Stomach smooth muscle (tissue), 2 donors: ENCODE data around the gene DCUN1D3.

Experiments
- H3K27ac ChIP-seq: one replicate; pipeline ENCODE4 v1.7.0; 2013; ENCODE audit warnings: mild to moderate bottlenecking, low read length, inconsistent platforms
- H3K27me3 ChIP-seq, 2 donors: one replicate each; pipeline ENCODE4 v1.7.0; 2013; ENCODE audit warnings: low read length in 2 of 2; ENCODE audit not compliant: insufficient read depth in 2 of 2, control insufficient read depth in 1 of 2
- H3K36me3 ChIP-seq, 2 donors: one replicate each; pipeline ENCODE4 v1.7.0; 2013; ENCODE audit warnings: low read length in 2 of 2; ENCODE audit not compliant: control insufficient read depth in 2 of 2, insufficient read depth in 2 of 2
- H3K4me1 ChIP-seq: one replicate; pipeline ENCODE4 v1.7.0; 2013; ENCODE audit warnings: low read length; ENCODE audit not compliant: control insufficient read depth, insufficient read depth
- H3K4me3 ChIP-seq, 2 donors: one replicate each; pipeline ENCODE4 v1.7.0; 2013; ENCODE audit warnings: low read length in 2 of 2
- H3K9ac ChIP-seq, 2 donors: one replicate each; pipeline ENCODE4 v1.7.0; 2013; ENCODE audit warnings: low read length in 2 of 2, mild to moderate bottlenecking in 1 of 2
- H3K9me3 ChIP-seq, 2 donors: one replicate each; pipeline ENCODE4 v1.7.0; 2013; ENCODE audit warnings: low read length in 2 of 2; ENCODE audit not compliant: control insufficient read depth in 2 of 2
- donor health status: healthy.
- donor health status: Pancreatic carcinoma.

Gene DCUN1D3

DNA sequence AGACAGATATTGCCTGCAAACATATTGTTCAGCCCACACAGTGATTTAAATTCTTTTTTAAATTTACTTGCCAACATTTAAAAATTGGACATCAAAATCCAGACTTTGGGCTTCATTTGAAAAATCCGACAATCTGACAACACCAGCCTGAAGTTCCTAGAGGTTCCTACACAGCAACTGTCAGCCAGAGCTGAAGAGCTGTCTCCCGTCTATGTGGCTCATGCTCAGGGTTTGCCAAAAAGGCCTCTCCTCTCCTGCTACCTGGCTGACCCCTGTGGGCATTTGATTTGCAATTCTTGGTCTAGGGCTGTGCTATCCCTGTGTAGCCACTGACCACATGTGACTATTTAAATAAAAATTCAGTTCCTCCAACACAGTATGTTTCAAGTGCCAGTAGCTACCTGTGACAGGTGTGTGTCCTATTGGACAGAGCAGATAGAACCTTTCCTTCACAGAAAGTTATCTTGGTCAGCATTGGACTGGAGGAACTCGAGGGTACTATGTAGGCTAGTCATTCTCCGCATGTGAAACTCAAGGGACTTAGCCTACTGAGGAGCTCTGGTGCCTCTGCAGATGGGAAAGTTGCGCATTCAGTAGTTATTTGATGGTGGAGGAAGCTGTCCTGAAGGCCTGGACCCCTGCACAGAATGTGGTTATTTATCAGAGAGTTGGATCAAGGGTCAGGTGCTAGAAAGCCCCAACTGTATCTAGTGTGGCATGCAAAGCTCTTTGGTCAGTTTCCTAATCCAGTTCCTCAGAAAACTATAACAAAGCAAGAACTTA lies 3.1 kb upstream of the DCUN1D3 start:
- no peak overlapping the region for H3K4me3 ChIP-seq
- H3K9me3 ChIP-seq, result no peaks in the 10 kb centered on the region
- peak overlapping the region; percentile 24 for H3K27ac ChIP-seq
- H3K27me3 ChIP-seq, result no peaks in the 10 kb centered on the region
- peaks cover 0 to 4% of the 10 kb centered on the region in 2 donors for H3K36me3 ChIP-seq
- H3K9ac ChIP-seq, result no peak overlapping the region
- H3K4me1 ChIP-seq, result peaks cover 50% of the 10 kb centered on the region

DNA sequence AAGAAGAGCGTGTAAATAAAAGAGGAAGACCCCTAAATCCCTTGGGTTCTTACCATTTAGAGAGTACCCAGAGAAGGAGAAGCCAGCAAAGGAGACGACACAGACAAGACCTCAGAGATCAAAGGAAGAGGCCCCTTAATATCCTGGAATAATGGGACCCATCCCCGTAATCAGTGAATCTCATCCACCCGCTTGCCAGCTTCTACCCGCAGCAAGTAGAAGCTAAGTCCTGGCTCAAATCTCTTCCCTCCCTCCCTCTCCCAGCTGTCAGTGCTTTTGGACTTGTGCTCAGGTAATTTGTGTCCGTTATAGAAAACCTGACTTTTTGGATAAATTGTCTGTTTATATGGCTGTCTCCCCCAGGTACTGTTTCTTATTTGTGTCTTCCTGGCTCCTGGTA lies 2.3 kb upstream of the DCUN1D3 start:
- Histone ChIP-seq H3K4me3 (no peak overlapping the region), H3K36me3 (peaks cover 2 to 5% of the 10 kb centered on the region in 2 donors), H3K27me3 (no peaks in the 10 kb centered on the region), H3K9ac (no peak overlapping the region), H3K27ac (no peak overlapping the region), H3K9me3 (no peaks in the 10 kb centered on the region), H3K4me1 (peaks cover 48% of the 10 kb centered on the region)

DNA sequence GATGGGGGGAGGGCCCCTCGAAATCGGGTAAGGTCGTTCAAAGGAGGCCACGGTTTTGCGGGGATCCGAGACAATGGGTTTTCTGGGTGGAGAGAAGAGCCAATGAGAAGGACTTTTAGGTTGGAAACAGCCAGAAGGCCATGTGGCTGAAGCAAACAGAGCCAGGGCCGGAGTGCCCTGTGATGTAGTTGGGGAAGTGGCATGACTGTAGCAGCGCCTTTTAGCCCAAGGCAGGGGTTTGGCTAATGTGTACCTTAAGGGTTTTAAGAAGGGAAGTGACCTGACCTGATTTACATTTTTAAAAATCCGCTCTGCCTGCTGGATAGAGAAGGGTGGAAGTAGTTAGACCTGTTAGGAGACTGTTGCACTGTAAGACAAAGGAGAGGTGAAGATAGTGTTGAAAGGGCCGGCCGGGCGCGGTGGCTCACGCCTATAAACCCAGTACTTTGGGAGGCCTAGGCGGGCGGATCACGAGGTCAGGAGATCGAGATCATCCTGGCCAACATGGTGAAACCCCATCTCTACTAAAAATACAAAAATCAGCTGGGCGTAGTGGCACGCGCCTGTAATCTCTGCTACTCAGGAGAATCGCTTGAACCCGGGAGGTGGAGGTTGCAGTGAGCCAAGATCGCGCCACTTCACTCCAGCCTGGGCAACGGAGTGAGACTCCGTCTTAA lies 1.4 kb upstream of the DCUN1D3 start:
- Histone ChIP-seq H3K36me3 (peaks cover 4 to 10% of the 10 kb centered on the region in 2 donors), H3K27ac (peak overlapping the region; percentile 99), H3K9me3 (no peaks in the 10 kb centered on the region), H3K4me1 (peaks cover 44% of the 10 kb centered on the region), H3K4me3 (peak overlapping the region; percentile 92), H3K9ac (peak overlapping the region; percentile 97 to 98), H3K27me3 (no peaks in the 10 kb centered on the region)

- peaks cover 4 to 11% of the 10 kb centered on the region in 2 donors for H3K36me3 ChIP-seq
These were observed 894 bp upstream of the DCUN1D3 start for GRCh38 chr16:20901068-20901435.

GRCh38 chr16:20899477-20900298 lies 470 bp downstream of the DCUN1D3 start:
- peak overlapping the region; percentile 79 to 95 for H3K9ac ChIP-seq
- peak overlapping the region; percentile 75 to 92 for H3K4me3 ChIP-seq
- peaks cover 4 to 13% of the 10 kb centered on the region in 2 donors for H3K36me3 ChIP-seq
- peaks cover 37% of the 10 kb centered on the region for H3K4me1 ChIP-seq
- H3K27me3 ChIP-seq, result no peaks in the 10 kb centered on the region
- no peaks in the 10 kb centered on the region for H3K9me3 ChIP-seq
- peak overlapping the region; percentile 99 for H3K27ac ChIP-seq

More at GRCh38 chr16:20901068-20901435, 894 bp upstream of the DCUN1D3 start:
- peaks cover 40% of the 10 kb centered on the region for H3K4me1 ChIP-seq
- H3K27me3 ChIP-seq, result no peaks in the 10 kb centered on the region
- H3K9me3 ChIP-seq, result no peaks in the 10 kb centered on the region
- peak overlapping the region; percentile 97 to 98 for H3K9ac ChIP-seq
- peak overlapping the region; percentile 92 for H3K4me3 ChIP-seq
- peak overlapping the region; percentile 99 for H3K27ac ChIP-seq

- H3K27me3 ChIP-seq, result no peaks in the 10 kb centered on the region
- H3K9me3 ChIP-seq, result no peaks in the 10 kb centered on the region
- peaks cover 4 to 19% of the 10 kb centered on the region in 2 donors for H3K36me3 ChIP-seq
- peak overlapping the region; percentile 79 to 95 for H3K9ac ChIP-seq
- peaks cover 34% of the 10 kb centered on the region for H3K4me1 ChIP-seq
- H3K27ac ChIP-seq, result peak overlapping the region; percentile 99
- H3K4me3 ChIP-seq, result peak overlapping the region; percentile 75 to 92
These were observed 1.1 kb downstream of the DCUN1D3 start for GRCh38 chr16:20899071-20899470.

- Histone ChIP-seq H3K4me1 (peaks cover 25% of the 10 kb centered on the region), H3K9me3 (no peaks in the 10 kb centered on the region), H3K36me3 (peaks cover 4 to 20% of the 10 kb centered on the region in 2 donors), H3K4me3 (no peak overlapping the region), H3K27me3 (no peaks in the 10 kb centered on the region), H3K9ac (peak overlapping the region in 1 of 2 donors; percentile 79), H3K27ac (no peak overlapping the region)
These were observed 2.2 kb downstream of the DCUN1D3 start for GRCh38 chr16:20897922-20898321.

DNA sequence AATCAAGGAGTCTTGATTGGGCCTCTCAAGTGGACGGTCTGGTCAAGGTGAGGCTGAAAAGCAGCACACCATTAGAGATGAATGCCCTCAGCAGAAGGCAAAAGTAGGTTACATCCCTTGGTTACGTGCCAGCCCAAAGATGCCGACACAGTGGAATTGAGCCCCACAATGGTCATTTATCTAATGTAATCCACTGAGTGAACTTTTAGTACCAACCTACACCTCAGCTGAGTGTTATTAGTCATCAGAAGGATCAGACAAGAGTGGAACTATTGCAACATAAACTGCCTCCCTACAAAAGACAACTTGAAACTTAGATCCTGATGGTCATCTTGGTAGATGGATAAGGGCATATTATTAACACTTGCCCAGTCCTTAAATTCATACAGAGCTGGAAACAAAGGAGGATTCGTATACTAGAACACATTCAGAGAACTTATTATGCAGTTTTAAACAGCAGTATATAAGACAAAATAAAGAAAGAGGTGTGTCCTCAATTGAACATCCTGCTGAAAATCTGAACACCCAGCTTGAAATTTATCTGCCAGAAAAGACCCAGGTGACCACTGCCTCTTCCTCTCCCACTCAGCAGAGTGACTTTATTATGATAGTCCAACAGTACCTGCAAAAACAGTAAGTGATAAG lies 2.8 kb downstream of the DCUN1D3 start:
- Histone ChIP-seq H3K9ac (no peak overlapping the region), H3K4me1 (peaks cover 22% of the 10 kb centered on the region), H3K36me3 (peaks cover 4 to 18% of the 10 kb centered on the region in 2 donors), H3K4me3 (no peak overlapping the region), H3K27ac (no peak overlapping the region), H3K9me3 (no peaks in the 10 kb centered on the region), H3K27me3 (no peaks in the 10 kb centered on the region)

GRCh38 chr16:20894388-20894787 lies 5.8 kb downstream of the DCUN1D3 start:
- Histone ChIP-seq H3K4me1 (peaks cover 14% of the 10 kb centered on the region), H3K9me3 (no peaks in the 10 kb centered on the region), H3K27me3 (no peaks in the 10 kb centered on the region), H3K27ac (no peak overlapping the region), H3K4me3 (no peak overlapping the region), H3K36me3 (peaks cover 4 to 20% of the 10 kb centered on the region in 2 donors), H3K9ac (no peak overlapping the region)

GRCh38 chr16:20889625-20890275 lies 10.4 kb downstream of the DCUN1D3 start:
- Histone ChIP-seq H3K36me3 (peaks cover 0 to 11% of the 10 kb centered on the region in 2 donors), H3K9me3 (no peaks in the 10 kb centered on the region), H3K4me1 (peaks cover 15% of the 10 kb centered on the region), H3K27me3 (no peaks in the 10 kb centered on the region), H3K9ac (no peak overlapping the region), H3K27ac (no peak overlapping the region), H3K4me3 (no peak overlapping the region)
